Non-pigmented ciliary epithelial cell (primary cell): ENCODE results near the gene DHRS2.
"Not testable (repeated sequence)": the region's sequence is repeated elsewhere in the genome, so short reads cannot be mapped to it uniquely, and the experiment has no call there.

Experiments
- DNase-seq: peaks from one replicate; pipeline ENCODE4 v3.0.0-alpha.2; 2010; ENCODE audit warnings: low read depth

The DHRS2 gene

GRCh38 chr14:23633160-23633701, 2.9 kb upstream of the DHRS2 start:
- DNase-seq = no peak

- DNase-seq = not testable (repeated sequence)
These were observed 1.3 kb upstream of the DHRS2 start for GRCh38 chr14:23634698-23635412.

- DNase-seq = not testable (repeated sequence)
These were observed 1.1 kb downstream of the DHRS2 start for GRCh38 chr14:23637312-23637654.

GRCh38 chr14:23637655-23638413, 1.7 kb downstream of the DHRS2 start:
- DNase-seq = not testable (repeated sequence)

- no peak for DNase-seq
These were observed 2.4 kb downstream of the DHRS2 start for GRCh38 chr14:23638414-23639047.

GRCh38 chr14:23639048-23639890, 3.1 kb downstream of the DHRS2 start:
- no peak for DNase-seq

GRCh38 chr14:23639891-23640523, 3.8 kb downstream of the DHRS2 start:
- no peak for DNase-seq

- DNase-seq = peak; percentile 6
These were observed 4.5 kb downstream of the DHRS2 start for GRCh38 chr14:23640524-23641141.

- DNase-seq = no peak
These were observed 5.2 kb downstream of the DHRS2 start for GRCh38 chr14:23641180-23641914.

- no peak for DNase-seq
These were observed 5.9 kb downstream of the DHRS2 start for GRCh38 chr14:23641915-23642588.

- DNase-seq = no peak
These were observed 7.5 kb downstream of the DHRS2 start for GRCh38 chr14:23643533-23644194.

- no peak for DNase-seq
These were observed 8.2 kb downstream of the DHRS2 start for GRCh38 chr14:23644195-23644918.

GRCh38 chr14:23644919-23645336, 8.8 kb downstream of the DHRS2 start:
- no peak for DNase-seq

- no peak for DNase-seq
These were observed 9.3 kb downstream of the DHRS2 start for GRCh38 chr14:23645504-23645811.

- DNase-seq = no peak
These were observed 9.9 kb downstream of the DHRS2 start for GRCh38 chr14:23645812-23646647.

GRCh38 chr14:23646648-23647549, 10.7 kb downstream of the DHRS2 start:
- no peak for DNase-seq

- DNase-seq = no peak
These were observed 11.5 kb downstream of the DHRS2 start for GRCh38 chr14:23647619-23648018.
